NCI-H146 treated with DMSO at 0.1 percent for 48 hours (cell line): Measurements from ENCODE around the gene KCNG2.

Source experiments
- DNase-seq: peaks from one replicate; lab custom pipeline; 2025; ENCODE audit not compliant: unreplicated experiment; lab: John Stamatoyannopoulos, UW

Gene KCNG2

GRCh38 chr18:79798346-79798998 is 734 bp downstream of the KCNG2 start:
- no peak for DNase-seq

DNA sequence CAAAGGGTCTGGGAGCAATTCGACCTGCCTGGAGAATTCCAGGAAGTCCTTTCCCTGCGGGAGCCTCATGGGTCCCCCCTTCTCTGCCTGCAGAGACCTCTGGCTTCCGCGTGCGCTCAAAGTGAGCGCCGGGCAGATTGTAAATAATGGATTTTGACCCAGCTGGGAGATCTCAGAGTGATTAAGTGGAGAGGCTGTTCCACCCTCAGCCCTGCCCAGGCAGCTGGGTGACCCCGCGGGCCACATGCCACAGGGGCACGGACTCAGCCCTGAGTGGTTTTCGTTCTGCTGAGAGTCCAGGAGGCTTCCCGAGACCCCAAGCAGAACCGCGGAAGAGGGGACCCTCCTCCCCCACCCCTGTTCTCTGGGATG is 1.2 kb downstream of the KCNG2 start:
- DNase-seq, result no peak

DNA sequence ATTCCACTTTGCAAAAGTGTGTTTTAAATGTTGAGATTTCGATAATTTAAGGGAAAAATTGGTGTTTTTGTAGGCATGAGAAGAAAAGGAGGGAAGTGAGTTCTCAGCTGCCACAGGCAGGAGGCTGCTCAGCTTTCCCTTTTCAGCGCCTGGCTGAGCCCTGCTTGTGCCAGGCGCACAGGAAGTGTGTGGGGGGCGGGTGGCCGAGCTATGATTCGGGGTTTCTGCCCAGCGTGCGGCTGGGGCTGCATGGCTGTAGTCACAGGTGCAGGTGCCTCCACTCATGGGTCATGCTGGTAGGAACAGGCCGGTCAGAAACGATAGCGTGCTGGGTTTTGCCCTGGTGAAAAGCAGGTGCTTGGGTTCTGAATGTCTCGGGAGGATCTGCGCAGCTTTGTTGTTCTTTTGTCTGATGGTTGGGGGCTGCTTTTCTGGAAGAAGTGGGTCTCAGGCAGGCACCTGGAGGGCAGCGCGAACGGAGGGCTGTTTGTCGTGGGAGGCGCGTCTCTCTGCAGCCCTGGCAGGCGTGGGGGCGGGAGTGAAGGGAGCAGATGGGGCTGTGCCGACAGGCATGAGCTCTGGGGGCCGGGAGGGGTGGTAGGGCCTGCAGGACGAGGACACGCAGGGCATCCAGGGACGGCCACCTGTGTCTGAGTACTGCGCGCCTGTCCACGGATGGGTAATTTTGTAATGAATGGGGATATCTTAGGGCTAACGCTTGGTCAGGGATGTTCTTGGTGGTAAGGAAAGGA is 2.1 kb downstream of the KCNG2 start:
- no peak for DNase-seq

- no peak for DNase-seq
These were observed 2.8 kb downstream of the KCNG2 start for GRCh38 chr18:79800371-79801180.

GRCh38 chr18:79801217-79801616 is 3.5 kb downstream of the KCNG2 start:
- no peak for DNase-seq

DNA sequence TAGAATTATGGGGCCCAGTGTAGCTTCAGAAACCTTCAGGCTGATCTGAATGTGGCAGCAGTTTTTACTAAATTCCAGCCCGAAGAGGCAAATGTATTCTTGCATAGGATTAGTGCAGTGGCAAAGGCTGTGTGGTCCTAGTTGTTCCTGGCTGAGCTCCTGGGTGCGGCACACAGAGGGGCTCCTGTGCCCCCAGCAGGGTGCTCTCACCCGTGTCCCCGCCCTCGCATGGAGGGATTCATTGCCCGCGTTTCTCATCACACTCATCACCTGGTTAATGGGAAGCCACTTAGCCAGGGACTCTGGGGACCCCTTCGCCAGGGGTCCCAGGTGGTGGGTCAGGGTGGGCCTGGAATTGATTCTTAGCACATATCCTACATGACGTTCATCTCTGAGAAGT is 3.9 kb downstream of the KCNG2 start:
- no peak for DNase-seq

DNA sequence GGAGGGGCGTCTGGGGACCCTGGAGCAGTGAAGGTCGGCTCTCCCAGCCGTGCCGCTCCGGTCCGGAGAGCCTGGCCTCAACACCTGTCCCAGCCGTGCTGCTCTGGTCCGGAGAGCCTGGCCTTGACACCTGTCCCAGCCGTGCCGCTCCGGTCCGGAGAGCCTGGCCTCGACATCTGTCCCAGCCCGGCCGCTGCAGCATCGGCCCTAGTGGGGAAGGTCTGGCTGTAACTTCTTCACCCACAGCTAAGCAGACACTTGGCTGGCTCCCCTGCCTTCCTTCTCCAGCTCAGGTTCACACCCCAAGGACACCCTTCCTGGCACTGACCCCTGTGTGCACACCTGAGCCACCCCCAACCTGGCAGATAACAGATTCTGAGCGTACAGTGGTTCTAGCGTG is 4.6 kb downstream of the KCNG2 start:
- no peak for DNase-seq

- DNase-seq, result no peak
These were observed 5.9 kb downstream of the KCNG2 start for GRCh38 chr18:79803611-79804051.

- DNase-seq, result no peak
These were observed 6.5 kb downstream of the KCNG2 start for GRCh38 chr18:79804130-79804787.

DNA sequence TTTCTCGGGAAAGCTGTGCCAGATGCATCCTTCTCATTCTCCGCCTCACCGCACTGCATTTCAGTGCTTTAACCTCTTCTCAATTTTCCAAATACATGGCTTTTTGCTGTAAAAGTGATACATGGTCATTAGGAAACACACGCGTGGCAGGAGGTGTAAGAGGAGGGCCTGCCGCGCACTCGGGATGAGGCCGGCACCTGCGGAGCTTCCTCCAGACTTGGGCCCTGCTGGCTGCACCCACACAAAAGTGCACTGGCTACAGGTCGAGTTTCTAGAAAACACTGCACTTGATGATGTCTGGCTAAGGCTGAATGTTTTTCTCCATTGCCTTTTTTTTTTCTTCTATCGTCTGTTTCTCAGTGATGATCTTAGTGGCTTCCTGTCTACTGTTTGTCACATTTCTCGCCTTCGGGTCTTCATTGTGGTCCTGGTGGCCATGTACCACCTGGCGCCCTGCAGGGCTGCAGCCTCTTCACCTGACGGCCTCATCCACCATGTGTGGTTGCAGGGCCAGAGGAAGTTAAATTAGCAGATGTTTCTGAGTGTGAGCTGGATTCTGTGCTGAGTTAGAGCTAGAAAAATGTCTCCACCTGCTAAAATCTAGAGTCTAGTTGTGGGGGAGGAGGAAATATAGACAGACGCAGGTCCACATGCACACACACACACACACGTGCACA is 7.6 kb downstream of the KCNG2 start:
- no peak for DNase-seq

- DNase-seq, result no peak
These were observed 8.3 kb downstream of the KCNG2 start for GRCh38 chr18:79805926-79806487.

DNA sequence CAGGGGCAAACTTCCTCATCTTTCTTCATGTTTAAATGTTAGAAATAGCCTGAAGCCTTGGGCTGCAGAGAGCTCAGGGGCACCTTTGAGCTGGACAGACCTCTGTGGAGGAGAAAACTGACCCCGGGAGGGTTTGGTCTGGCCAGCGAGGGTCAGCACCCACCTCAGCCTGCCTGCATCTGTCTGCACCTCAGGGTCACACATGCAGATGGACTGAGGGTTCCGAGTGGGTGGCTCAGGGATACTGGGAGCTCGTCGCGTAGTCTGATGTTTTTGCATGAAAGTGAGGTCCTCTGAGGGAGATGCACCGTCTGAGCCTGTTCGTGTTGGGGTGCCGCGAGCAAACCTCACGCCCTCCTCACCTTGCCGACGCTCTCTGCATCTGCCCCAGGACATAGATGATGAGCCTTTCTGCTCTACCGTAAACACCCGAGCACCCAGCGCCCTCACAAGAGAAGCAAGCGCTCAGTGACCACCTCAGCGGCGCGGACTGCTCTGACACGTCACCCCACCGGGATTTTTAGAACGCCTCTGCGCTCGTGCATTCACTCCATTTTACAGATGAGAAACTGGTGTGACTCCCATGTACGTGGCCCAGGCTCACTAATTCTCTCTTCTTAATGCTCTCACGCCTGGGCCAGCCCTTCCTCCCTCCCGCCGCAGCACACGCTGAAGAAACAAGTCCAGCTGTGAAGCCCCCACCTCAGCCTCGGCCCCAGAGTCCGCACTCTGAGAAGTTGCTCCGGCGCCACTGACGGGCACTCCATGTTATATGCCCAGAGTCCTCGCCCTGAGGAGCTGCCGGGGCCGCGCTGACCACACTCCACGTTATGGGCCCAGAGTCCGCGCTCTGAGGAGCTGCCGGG is 9.5 kb downstream of the KCNG2 start:
- DNase-seq, result no peak

- no peak for DNase-seq
These were observed 11.9 kb downstream of the KCNG2 start for GRCh38 chr18:79809482-79810192.

- no peak for DNase-seq
These were observed 14.3 kb downstream of the KCNG2 start for GRCh38 chr18:79812052-79812451.

DNA sequence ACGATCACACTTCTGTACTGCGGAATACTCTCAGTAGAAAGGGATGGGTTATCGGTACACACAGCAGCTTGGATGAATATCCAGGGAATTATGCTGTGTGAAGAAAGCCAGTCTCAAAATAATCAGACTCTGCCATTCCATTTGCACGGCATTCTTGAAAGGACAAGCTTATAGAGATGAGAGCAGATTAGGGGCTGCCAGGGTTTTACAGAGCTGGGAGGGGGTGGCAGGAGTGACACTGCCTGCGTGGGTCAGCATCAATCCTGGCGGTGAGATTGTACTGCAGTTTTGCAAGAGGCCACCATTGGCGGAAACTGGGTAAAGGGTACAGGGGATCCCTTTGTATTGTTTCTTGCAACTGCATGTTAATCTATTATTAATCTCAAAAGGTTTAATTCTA is 16.6 kb downstream of the KCNG2 start:
- DNase-seq, result no peak

- no peak for DNase-seq
These were observed 17.9 kb downstream of the KCNG2 start for GRCh38 chr18:79815657-79816056.

DNA sequence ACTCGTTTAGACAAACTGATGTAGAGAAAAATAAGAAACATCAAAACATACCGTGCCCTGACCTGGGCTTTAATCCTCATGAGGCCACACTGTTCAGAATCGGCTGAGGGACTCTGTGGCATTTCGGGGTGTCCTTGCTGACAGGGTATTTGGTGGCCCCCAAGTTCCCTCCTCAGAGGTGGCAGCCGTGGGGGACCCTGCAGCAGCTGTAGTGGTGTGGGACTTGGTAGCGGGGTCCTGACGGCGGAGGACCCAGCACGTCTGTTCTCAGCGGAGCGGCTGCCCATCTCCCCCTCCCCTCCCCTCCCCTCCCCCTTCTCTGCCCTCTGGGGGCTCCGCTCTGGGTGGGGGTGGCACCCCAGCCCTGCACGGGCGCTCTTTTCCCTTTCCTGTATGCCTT is 18.4 kb downstream of the KCNG2 start:
- no peak for DNase-seq

- DNase-seq, result no peak
These were observed 19.4 kb downstream of the KCNG2 start for GRCh38 chr18:79816981-79817606.

DNA sequence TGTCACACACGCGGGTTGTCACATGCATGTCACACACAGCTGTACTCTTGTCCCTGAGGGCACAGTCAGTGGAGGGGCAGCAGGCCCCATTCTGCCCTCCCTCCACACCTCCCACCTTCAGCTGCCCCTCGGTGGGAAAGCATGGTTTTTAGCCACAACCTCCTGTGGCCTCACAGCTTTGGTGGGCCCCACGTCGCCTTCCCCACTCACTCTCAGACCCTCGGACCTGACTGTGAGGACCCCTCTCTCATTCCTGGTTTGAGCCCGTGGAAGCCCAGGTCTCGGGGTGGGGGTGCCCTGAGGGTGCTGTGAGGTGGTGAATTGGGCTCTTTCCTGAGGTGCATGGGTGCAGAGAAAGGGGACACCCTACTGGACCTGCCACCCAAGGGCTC is 19.9 kb downstream of the KCNG2 start:
- no peak for DNase-seq
